COLO668 (cell line): ENCODE measurements around the gene TBCD.

Source experiments
- DNase-seq: peaks from one replicate; lab custom pipeline; 2025; ENCODE audit not compliant: unreplicated experiment; lab: John Stamatoyannopoulos, UW

The TBCD gene

GRCh38 chr17:82808006-82808405 lies 56.1 kb downstream of the TBCD start:
- DNase-seq = peak; percentile 12

GRCh38 chr17:82808921-82809905 lies 57.3 kb downstream of the TBCD start:
- DNase-seq = no peak

- DNase-seq = no peak
Measured at GRCh38 chr17:82810644-82811430, 59.0 kb downstream of the TBCD start.

- DNase-seq = no peak
Measured at GRCh38 chr17:82812058-82812457, 60.2 kb downstream of the TBCD start.

- no peak for DNase-seq
Measured at GRCh38 chr17:82812601-82813000, 60.7 kb downstream of the TBCD start.

- DNase-seq = no peak
Measured at GRCh38 chr17:82813299-82814051, 61.6 kb downstream of the TBCD start.

- no peak for DNase-seq
Measured at GRCh38 chr17:82814834-82815233, 63.0 kb downstream of the TBCD start.

- no peak for DNase-seq
Measured at GRCh38 chr17:82815354-82815753, 63.5 kb downstream of the TBCD start.

GRCh38 chr17:82815790-82816305 lies 64.0 kb downstream of the TBCD start:
- no peak for DNase-seq

GRCh38 chr17:82816358-82816757 lies 64.5 kb downstream of the TBCD start:
- no peak for DNase-seq

GRCh38 chr17:82817947-82818346 lies 66.1 kb downstream of the TBCD start:
- no peak for DNase-seq

- DNase-seq = no peak
Measured at GRCh38 chr17:82820278-82821251, 68.7 kb downstream of the TBCD start.

- DNase-seq = no peak
Measured at GRCh38 chr17:82821554-82821953, 69.7 kb downstream of the TBCD start.

GRCh38 chr17:82822281-82822680 lies 70.4 kb downstream of the TBCD start:
- no peak for DNase-seq

- no peak for DNase-seq
Measured at GRCh38 chr17:82823004-82823403, 71.1 kb downstream of the TBCD start.

GRCh38 chr17:82825540-82826124 lies 73.8 kb downstream of the TBCD start:
- no peak for DNase-seq

GRCh38 chr17:82826211-82826610 lies 74.3 kb downstream of the TBCD start:
- DNase-seq = no peak

GRCh38 chr17:82826956-82827355 lies 75.1 kb downstream of the TBCD start:
- DNase-seq = no peak

- no peak for DNase-seq
Measured at GRCh38 chr17:82828875-82829487, 77.1 kb downstream of the TBCD start.
